K562 (cell line): ENCODE data around the gene S100A6. TPM values are rescaled to one million over a fixed set of nuclear protein-coding genes. Genes with fewer than 3 reads are reported as not detected.
A peak's percentile ranks its signal among the peaks of the same experiment; 100 is the strongest.

Source experiments
- ARID1B ChIP-seq: fragments of 450-650 bp; IDR thresholded peaks from 2 replicates; pipeline ENCODE4 v1.6.1; 2016; ENCODE audit warnings: antibody characterized with exemption, mild to moderate bottlenecking, inconsistent platforms
- ATF1 ChIP-seq, 2 experiments: fragments of 450-650 bp in 1 of 2; IDR thresholded peaks; 2 replicates each; pipeline ENCODE4 v1.6.1; 2016; ENCODE audit warnings: missing compliant biosample characterization in 1 of 2, missing genetic modification characterization in 1 of 2
- ATF3 ChIP-seq, 2 experiments: fragments of 450-650 bp in 1 of 2; sonication (generic) in 1 of 2; formaldehyde crosslinking in 1 of 2; IDR thresholded peaks in 1 of 2; conservative IDR thresholded peaks in 1 of 2; 2 replicates each; pipeline versions ENCODE4 v1.6.1 to v1.8.1; 2016 to 2023; ENCODE audit warnings: mild to moderate bottlenecking in 2 of 2, moderate library complexity in 2 of 2, inconsistent platforms in 1 of 2, missing genetic modification reagents in 1 of 2
- CBFA2T3 ChIP-seq: fragments of 450-650 bp; IDR thresholded peaks from 2 replicates; pipeline ENCODE4 v1.6.1; 2017
- DACH1 ChIP-seq: fragments of 450-650 bp; IDR thresholded peaks from 2 replicates; pipeline ENCODE4 v1.6.1; 2018; ENCODE audit not compliant: partially characterized antibody
- DPF2 ChIP-seq: fragments of 450-650 bp; IDR thresholded peaks from 2 replicates; pipeline ENCODE4 v1.6.1; 2016
- E2F6 ChIP-seq, 2 experiments: IDR thresholded peaks; 2 replicates each; pipeline ENCODE4 v1.6.1; 2011; ENCODE audit warnings: borderline replicate concordance in 1 of 2, control low read depth in 1 of 2, low read depth in 1 of 2, low read length in 1 of 2, mild to moderate bottlenecking in 1 of 2, mixed read lengths in 1 of 2, moderate library complexity in 1 of 2; ENCODE audit not compliant: insufficient read depth in 1 of 2, insufficient read length in 1 of 2, poor library complexity in 1 of 2, severe bottlenecking in 1 of 2; ENCODE audit errors: extremely low read depth in 1 of 2
- FIP1L1 ChIP-seq: fragments of 200-400 bp; formaldehyde crosslinking; IDR thresholded peaks from 2 replicates; pipeline ENCODE4 v1.6.1; 2018; ENCODE audit warnings: mild to moderate bottlenecking, low read depth, low read length; ENCODE audit not compliant: poor library complexity, severe bottlenecking
- JUND ChIP-seq, 2 experiments: IDR thresholded peaks; 2 replicates in 1 of 2; 3 replicates in 1 of 2; pipeline ENCODE4 v1.6.1; 2011; ENCODE audit warnings: borderline replicate concordance in 2 of 2, low read depth in 2 of 2, low read length in 2 of 2, improper control_type of control experiment in 1 of 2, missing biosample characterization in 1 of 2, missing genetic modification characterization in 1 of 2, missing genetic modification reagents in 1 of 2
- LCOR ChIP-seq: sonication (generic); formaldehyde crosslinking; IDR thresholded peaks from 2 replicates; pipeline ENCODE4 v1.8.0; 2022; ENCODE audit warnings: mild to moderate bottlenecking, missing genetic modification reagents
- MAFG ChIP-seq: fragments of 450-650 bp; conservative IDR thresholded peaks from 2 replicates; pipeline ENCODE4 v1.6.1; 2016; ENCODE audit warnings: missing genetic modification characterization, missing compliant biosample characterization
- MYC ChIP-seq, 2 experiments: fragments of 250-450 bp in 1 of 2; sonication (Bioruptor Pico) in 1 of 2; IDR thresholded peaks; 2 replicates each; pipeline versions ENCODE4 v1.5.1 to v1.6.1; 2012 to 2021; ENCODE audit warnings: low read depth in 2 of 2, borderline replicate concordance in 1 of 2, improper control_type of control experiment in 1 of 2, low read length in 1 of 2, mild to moderate bottlenecking in 1 of 2, moderate library complexity in 1 of 2
- MYNN ChIP-seq, 2 experiments: sonication (generic); formaldehyde crosslinking in 1 of 2; IDR thresholded peaks; 2 replicates each; pipeline versions ENCODE4 v1.5.0 to v1.6.1; 2016 to 2020; ENCODE audit warnings: antibody characterized with exemption in 1 of 2, missing genetic modification reagents in 1 of 2
- NRF1 ChIP-seq, 2 experiments: fragments of 450-650 bp; IDR thresholded peaks in 1 of 2; conservative IDR thresholded peaks in 1 of 2; 2 replicates each; pipeline ENCODE4 v1.6.1; 2014; ENCODE audit warnings: mild to moderate bottlenecking in 2 of 2
- SMARCE1 ChIP-seq: fragments of 450-650 bp; IDR thresholded peaks from 2 replicates; pipeline ENCODE4 v1.7.1; 2016; ENCODE audit warnings: mild to moderate bottlenecking
- SMC3 ChIP-seq: conservative IDR thresholded peaks from 2 replicates; pipeline ENCODE4 v1.6.1; 2011; ENCODE audit warnings: low read depth, low read length, improper control_type of control experiment; ENCODE audit not compliant: insufficient read depth
- SOX6 ChIP-seq: fragments of 450-650 bp; IDR thresholded peaks from 2 replicates; pipeline ENCODE4 v1.6.1; 2014; ENCODE audit warnings: mild to moderate bottlenecking
- STAG1 ChIP-seq: sonication (generic); formaldehyde crosslinking; IDR thresholded peaks from 2 replicates; pipeline ENCODE4 v1.5.0; 2020; ENCODE audit warnings: missing genetic modification reagents, borderline replicate concordance
- TEAD1 ChIP-seq, 2 experiments: fragments of 450-650 bp in 1 of 2; sonication (generic) in 1 of 2; formaldehyde crosslinking; IDR thresholded peaks; 2 replicates each; pipeline versions ENCODE4 v1.4.0 to v1.8.0; 2020 to 2022; ENCODE audit warnings: mild to moderate bottlenecking in 2 of 2, missing genetic modification reagents in 1 of 2
- THRAP3 ChIP-seq: fragments of 450-650 bp; IDR thresholded peaks from 2 replicates; pipeline ENCODE4 v1.6.1; 2016; ENCODE audit warnings: mild to moderate bottlenecking, inconsistent platforms, borderline replicate concordance
- ZEB2 ChIP-seq: fragments of 450-650 bp; IDR thresholded peaks from 2 replicates; pipeline ENCODE4 v1.6.1; 2016
- ZFP36 ChIP-seq: fragments of 150-350 bp; IDR thresholded peaks from 2 replicates; pipeline ENCODE4 v1.6.1; 2018; ENCODE audit warnings: low read length, low read depth; ENCODE audit not compliant: partially characterized antibody
- ZNF175 ChIP-seq: fragments of 200-800 bp; sonication (Bioruptor generic); IDR thresholded peaks from 2 replicates; pipeline ENCODE4 v1.6.1; 2016; ENCODE audit warnings: low read depth, mild to moderate bottlenecking, missing genetic modification characterization, missing compliant biosample characterization
- ZNF24 ChIP-seq: fragments of 450-650 bp; IDR thresholded peaks from 2 replicates; pipeline ENCODE4 v1.6.1; 2016
- polyA plus RNA-seq, 8 experiments: library from polyadenylated mRNA; depleted of rRNA in 4 of 8; stranded (reverse) in 5 of 8; unstranded in 3 of 8; fragments of >200 nt; fragmentation: Nextera tagmentation in 2 of 8; fragmentation: Illumina TruSeq in 1 of 8; extraction: Ambion mirVana in 2 of 8; extraction: Trizol in 1 of 8; gene quantifications; 2 replicates each; pipeline versions ENCODE4 v1.2.1 to v1.2.3, GENCODE V29; 2011 to 2014; ENCODE audit warnings: inconsistent platforms in 1 of 8, missing spikeins in 1 of 8
- total RNA-seq, 7 experiments: library from RNA; depleted of rRNA in 6 of 7; stranded (reverse); fragments of >200 nt in 6 of 7; fragmentation: Illumina TruSeq in 2 of 7; extraction: Trizol in 2 of 7; gene quantifications; 2 replicates each; pipeline versions ENCODE4 v1.2.1 to v1.2.3, GENCODE V29; 2011 to 2021; ENCODE audit warnings: low replicate concordance in 1 of 7

Gene S100A6
- total and polyA plus RNA-seq, 9 of the 15 experiments (the other 6 are each of a cell fraction or from before 2014, with no cell fraction given) = 9.8 to 66.5 (median 23.2) TPM

- TF ChIP-seq MYC (IDR thresholded peaks at IDR 0.05; ENCODE audit: low read depth, low read length) (peak; percentile 73), MYC (CRISPR knock-in tag; IDR thresholded peaks at IDR 0.05; ENCODE audit: borderline replicate concordance, low read depth) (no peak), ZEB2 (peak; percentile 67; the same call in 1 of the 2 replicates), NRF1 (conservative IDR thresholded peaks at IDR 0.05 in 1 of 2, IDR thresholded peaks at IDR 0.05 in 1 of 2) (peak in 1 of 2 experiments; percentile 34; a peak in 1 of 4 replicates), SOX6 (peak; percentile 39; the same call in 1 of the 2 replicates), ARID1B (no peak), FIP1L1 (no peak), SMARCE1 (0 out of 2 replicates have a peak, but pooled peaks have one; percentile 18), ATF1 (CRISPR knock-in tag; IDR thresholded peaks at IDR 0.05) (0 out of 2 replicates have a peak, but pooled peaks have one; percentile 25), ATF1 (tag; IDR thresholded peaks at IDR 0.05) (peak; percentile 53), MAFG (tag) (0 out of 2 replicates have a peak, but pooled peaks have one; percentile 29), DACH1 (peak; percentile 32), TEAD1 (CRISPR knock-in tag; IDR thresholded peaks at IDR 0.05) (peak in 1 of 2 experiments; percentile 52; a peak in 2 of 4 replicates), JUND (IDR thresholded peaks at IDR 0.05; ENCODE audit: borderline replicate concordance, low read depth, low read length) (peak; percentile 75), JUND (tag; IDR thresholded peaks at IDR 0.05; ENCODE audit: borderline replicate concordance, low read depth, low read length) (peak; percentile 37; the same call in 1 of the 3 replicates), E2F6 (IDR thresholded peaks at IDR 0.05; ENCODE audit: borderline replicate concordance in 1 of 2, extremely low read depth in 1 of 2, insufficient read depth in 1 of 2, insufficient read length in 1 of 2, low read depth in 1 of 2, low read length in 1 of 2, poor library complexity in 1 of 2, severe bottlenecking in 1 of 2) (no peak), DPF2 (peak; percentile 34), ZNF24 (0 out of 2 replicates have a peak, but pooled peaks have one; percentile 8), SMC3 (peak; percentile 98), LCOR (CRISPR knock-in tag) (peak; percentile 67; the same call in 1 of the 2 replicates), ZFP36 (peak; percentile 3), STAG1 (peak; percentile 51; the same call in 1 of the 2 replicates), ATF3 (IDR thresholded peaks at IDR 0.05) (peak; percentile 28; the same call in 1 of the 2 replicates), ATF3 (CRISPR knock-in tag; conservative IDR thresholded peaks at IDR 0.05) (peak; percentile 63; the same call in 1 of the 2 replicates), ZNF175 (CRISPR knock-in tag) (no peak), CBFA2T3 (peak; percentile 34), THRAP3 (no peak), MYNN (IDR thresholded peaks at IDR 0.05) (no peak), MYNN (CRISPR knock-in tag; IDR thresholded peaks at IDR 0.05) (no peak)
Measured at GRCh38 chr1:153568367-153569099, 32.7 kb upstream of the S100A6 start (continued).
